ENCODE results near the gene HOXA9.

The HOXA9 gene

DNA sequence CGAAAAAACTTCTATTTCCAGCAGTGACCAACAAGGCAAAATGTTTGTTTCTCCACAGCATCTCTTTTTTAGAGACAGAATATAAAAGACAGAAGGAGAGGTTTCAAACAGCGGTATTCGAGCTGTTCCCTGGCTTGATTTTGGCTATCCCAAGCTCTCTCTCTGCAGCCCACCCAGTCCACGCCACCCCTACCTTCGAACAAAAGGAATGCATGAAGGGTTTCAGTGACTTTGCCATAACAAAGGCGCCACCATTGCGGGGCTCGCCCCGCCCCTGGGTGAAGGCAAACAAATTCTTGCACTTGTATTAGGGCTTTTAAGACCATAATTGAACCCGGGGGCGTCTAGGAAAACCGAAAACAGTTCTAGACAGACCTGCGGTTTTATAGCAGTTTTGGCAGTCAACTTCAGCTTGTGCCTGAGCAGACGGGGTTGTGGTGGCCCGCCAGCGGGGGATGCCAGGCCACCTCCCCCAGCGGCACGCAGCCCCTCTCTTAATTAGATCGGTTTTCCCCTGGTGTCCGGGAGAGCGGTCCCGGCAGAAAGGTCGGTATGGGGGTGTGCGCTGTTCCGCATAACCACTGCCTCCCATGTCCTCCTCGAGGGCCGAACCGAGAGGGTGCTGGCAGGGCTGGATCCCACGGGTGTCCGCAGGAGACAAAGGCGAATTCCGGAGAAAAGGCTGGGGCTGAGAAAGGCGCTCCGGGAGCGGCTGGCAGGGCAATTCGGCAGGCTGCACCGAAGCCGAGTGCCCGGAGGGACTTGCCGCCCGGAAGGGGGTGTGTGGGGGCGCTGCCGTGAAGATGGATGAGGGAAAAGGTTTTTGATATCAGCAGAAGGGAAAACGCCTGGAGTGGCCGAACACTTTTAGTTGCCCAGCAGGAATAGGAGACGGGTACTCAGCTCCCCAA lies 22.4 kb upstream of the HOXA9 start:
- no peak for DNase-seq

DNA sequence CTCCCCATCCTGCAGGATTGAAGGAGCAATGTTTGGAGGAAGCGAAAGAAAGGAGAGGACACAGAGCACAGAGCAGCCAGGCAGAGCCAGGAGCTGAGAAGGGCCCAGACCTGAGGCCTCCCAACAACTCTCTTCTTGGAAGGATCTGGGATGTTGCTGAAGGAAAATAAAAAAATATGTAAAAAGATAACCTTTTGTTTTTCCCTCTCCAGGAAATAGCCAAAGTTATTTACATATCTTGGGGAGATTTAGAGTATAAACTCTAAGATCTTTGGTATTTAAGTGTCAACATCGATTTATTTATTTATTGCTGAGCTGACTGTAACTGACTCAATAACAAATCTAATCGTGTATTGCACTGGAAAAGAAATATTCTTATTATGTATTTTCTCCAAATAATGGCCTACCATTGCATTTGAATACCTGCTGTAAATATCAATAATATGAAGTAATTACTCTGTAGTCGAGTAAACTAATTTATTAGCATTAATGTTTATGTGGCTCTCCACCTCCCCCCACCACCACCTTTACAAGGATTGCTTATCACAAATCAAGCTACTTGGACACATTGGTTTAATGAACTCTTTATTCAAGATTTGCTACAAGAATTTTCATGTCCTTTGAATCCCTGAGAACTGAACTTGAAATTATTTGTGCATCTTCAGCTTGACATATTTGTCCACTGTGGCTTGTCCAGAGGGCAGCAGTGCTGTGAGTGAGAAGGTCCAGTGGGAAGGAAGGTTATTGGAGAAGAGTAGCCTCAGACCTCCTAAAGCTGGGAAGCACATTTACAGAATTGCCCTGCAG lies 21.5 kb upstream of the HOXA9 start:
- no peak for DNase-seq

DNA sequence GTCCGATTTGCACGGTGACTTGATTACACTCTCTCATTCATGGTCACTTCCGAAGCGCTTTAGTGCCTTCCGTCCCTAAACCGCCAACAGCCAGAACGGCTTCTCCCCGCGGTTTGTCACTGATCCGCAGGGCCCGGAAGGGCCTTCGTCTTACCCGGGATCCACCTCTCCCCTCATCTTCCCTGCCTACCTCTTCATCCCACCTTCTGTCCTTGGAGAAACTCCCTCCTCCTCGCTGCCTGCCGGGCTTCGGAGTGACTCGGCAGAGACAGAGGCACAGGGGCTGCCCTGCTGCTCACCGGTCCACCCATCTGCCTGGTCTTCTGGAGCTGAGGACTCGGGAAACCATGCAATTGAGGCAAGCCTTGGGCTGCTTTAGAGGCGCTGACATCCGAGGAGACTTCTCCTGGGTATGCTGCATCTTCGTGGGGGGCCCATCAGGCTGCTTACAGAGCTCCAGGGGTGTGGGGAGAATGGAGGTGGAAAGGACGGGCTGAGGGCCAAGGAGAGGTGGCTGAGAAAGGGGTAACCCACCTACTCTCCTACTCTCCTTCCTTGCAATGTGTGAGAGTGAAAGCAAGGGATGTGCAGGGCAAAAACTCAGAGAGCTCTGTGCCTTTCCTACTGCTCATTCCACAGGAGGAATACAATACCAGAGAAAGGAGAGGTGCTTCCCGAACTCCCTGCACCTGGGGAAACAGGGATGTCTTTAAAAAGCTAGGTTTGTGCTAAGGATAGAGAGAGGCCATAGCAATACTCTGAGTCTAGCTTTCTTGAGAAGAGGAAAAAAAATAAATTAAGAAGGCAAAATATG lies 20.7 kb upstream of the HOXA9 start:
- DNase-seq: no peak

DNA sequence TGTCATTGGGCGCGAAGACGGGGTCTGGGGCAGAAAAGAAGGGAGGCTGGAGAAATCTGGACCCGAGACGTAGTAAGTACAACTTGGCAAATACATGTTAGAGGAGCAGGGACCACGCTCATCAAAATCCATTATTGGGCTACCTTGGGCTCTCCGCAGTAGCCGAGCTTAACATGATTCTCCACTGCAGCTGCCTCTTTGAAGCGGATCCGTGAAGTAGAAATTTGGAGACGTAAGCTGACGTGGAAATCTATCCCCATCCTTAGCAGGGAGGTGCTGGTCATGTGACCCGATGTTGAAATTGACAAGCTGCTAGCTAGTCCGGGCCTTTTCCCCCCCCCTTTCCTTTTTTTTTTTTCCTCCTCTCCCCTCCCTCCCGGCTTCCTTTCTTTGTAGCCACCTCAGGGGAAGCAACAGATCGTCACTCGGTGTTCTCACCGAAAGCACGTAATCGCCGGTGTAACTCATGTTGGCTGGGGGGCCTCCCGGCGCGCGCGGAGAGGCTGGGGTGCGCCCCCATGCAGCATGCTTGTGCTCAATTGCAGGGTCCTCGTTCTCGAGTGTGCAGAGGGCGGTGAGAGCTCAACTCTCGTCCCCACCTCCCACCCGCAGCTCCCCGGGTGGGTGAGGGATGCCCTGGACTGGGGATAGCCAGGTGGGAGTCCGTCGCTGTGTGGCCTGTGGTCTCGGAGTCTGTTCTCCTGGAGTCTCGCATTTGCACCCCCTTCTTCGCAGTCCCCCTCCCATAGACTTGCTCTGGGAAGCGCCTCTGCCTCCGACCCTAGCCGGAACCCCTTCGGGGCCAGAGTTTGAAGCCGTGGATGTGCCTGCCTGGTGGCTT lies 19.9 kb upstream of the HOXA9 start, which contains the start of gene HOXA11:
Gene HOXA11 (minus strand): TSS at position 220 of the 841 bp plus-strand sequence. CDS start 88 bp downstream, at position 132.
- DNase-seq: no peak

- DNase-seq: no peak
Observed at GRCh38 chr7:27184337-27185012, 19.1 kb upstream of the HOXA9 start.

GRCh38 chr7:27183682-27184336 lies 18.5 kb upstream of the HOXA9 start:
- no peak for DNase-seq

GRCh38 chr7:27182861-27183681 lies 17.7 kb upstream of the HOXA9 start:
- DNase-seq: no peak

DNA sequence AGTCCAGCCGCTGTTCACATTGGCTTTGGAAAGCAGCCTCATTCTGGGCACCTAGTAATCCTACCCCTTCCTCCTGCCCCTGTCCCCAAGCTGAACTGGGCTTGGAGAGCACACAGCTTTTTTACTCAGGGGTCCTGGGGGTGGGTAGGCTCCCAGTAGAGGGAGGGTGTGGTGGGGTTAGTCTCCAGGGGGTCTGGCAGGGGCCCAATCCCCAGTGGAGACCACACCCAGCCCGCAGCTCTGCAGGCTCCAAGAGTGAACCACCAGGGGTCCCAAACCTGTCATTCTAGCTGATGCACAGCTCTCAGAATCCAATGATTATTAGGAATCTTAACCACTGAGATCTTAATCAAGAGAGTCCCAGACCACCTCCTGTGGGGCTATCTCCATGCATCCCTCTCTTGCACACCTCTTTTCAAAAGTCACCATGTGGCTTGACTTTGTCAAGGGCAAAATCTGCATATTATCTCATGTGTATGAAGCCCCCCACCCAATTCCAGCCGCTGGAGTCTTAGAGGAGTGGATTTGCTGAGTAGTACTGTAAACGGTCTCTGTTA lies 17.0 kb upstream of the HOXA9 start:
- no peak for DNase-seq

DNA sequence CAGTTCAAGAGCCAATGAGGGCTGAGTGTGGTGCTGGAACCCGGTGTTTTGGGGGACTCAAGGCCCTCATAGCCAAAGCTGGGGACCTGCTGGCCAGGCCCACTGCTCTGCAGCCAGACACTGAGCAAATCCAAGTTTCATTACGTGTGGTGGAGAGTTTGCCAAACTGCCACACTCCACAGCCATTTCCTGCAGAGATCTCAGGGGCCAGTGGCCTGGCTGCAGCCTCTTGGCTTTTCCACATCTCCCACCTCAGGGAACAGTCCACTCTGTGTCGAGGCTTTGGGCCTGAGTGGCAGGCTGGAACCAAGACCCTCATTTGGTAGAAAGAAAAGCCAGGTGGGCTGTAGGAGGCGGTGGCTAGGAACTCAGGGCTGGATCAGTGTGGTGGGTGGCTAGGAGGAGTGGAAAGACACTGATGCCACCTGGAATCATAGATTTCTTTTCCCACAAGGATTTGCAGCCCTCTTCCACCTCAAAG lies 16.5 kb upstream of the HOXA9 start:
- DNase-seq: no peak

- DNase-seq: no peak
Observed at GRCh38 chr7:27180431-27181420, 15.4 kb upstream of the HOXA9 start.

DNA sequence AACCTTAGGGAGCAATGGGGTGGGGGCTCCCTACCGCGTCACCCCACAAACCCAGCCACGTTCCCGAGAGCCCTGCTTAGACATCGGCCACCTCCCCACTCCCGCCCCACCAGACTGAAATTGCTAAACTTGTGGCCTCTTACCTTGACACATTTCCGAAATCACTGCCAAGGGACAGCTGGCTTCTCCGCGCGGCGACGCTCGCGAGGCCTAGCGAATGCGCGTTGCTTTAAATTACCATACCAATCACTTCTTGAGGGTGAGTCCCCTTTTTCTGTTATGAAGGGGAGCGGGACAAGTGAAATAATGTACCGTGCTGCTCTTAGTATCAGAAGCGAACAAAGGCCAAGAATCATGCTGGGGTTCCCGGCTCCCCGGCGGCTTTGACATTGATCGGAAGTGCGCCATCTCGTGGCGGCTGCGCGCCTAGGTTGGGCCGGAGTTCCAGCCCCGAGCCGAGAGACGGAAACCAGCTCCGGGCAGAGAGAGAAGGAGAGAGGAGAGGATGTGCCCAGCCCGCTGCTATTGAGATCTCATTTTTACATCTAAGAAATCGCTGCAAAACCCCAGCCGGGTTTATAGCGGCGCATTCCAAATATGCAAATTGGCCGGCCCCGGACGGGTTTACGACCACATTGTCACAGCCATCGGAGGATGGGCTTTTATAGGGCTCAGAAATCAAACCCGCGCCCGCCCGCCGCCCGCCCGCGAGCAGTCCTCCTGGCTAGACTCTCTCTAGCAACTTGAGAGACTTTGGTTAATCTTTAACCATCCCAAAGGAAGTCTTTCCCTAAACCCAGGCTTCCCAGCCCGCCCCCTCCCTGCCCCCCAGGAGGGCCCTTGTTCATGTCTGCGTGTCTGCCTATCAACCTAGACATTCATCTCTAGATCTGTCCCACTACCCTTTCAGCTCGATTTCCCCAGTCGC lies 14.4 kb upstream of the HOXA9 start:
- no peak for DNase-seq

DNA sequence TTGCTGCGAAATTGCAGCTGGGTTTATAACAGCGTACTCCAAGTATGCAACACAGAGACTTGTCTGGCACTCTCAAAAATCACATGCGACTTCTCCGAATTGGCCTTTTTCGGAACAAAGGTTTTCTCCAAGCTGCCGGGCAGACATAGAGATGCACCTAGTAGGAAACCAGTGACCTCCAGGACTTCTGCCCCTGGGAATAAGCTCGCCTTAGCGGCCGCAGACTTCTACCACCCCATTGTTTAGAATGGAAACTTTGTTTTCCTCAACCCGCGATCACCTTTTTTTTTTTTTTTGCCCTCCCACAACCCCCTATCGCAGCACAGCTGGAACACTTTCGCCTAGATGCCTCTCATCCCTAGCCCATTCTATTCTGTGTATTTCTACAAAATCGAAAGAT lies 13.7 kb upstream of the HOXA9 start:
- no peak for DNase-seq

DNA sequence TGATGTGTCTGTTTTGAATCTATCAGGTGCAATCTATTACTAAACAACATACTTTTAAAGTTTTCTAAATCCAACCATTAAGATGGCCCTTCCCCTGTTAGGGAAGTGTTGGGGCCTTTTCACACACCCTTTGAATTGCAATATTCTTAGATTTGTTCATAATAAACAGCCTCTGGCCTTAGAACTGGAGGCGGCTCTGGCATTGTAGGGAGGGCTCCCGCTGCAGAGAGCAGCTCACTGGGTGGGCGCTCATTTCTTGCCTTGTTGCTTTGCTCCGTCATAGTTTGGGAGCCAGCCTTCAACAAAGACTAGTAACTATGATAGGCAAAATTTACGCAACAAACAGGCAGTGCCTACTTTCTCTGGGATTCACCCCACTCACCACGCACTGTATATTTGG lies 13.0 kb upstream of the HOXA9 start:
- DNase-seq: no peak

GRCh38 chr7:27177795-27178320 lies 12.5 kb upstream of the HOXA9 start:
- DNase-seq: no peak

DNA sequence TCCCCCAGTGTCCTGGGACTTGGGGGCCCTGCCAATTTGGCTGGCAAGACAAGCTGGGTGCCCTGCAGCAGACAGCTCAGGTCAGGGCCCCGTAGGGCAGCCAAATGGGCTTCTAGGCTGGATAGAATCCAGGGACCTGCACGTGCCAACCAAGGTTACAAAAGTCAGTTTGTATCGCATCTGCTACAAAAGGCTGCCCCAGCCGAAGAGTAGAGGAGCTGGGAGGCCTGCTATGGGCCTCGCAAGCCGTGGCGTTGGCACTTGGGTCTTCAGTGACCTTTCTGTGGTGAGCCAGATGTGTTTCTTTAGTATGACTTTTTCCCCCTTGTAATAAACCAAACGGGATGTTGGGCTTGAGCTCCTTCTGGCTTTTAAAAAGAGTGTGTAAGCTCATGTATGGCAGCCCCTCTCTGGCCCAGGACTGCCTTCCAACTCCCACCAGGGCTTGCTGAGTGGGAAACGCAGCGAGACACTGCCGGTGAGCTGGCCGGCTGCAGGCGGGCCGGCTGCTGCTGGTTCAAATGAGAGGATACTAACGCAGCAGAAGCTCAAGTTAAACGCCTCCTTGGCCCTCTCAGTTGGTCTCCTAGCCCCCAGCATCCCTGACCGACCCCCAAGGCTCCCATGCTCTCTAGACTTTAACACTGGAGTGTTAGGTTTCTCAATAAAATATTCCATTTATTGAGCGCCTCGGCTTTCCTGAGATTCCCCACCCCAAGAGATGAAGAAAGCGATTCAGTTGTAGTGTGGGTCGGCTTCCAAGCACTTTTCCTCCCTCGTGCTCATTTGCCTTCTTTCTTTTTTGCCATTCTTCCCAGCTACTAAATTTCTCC lies 11.8 kb upstream of the HOXA9 start:
- DNase-seq: no peak

- DNase-seq: no peak
Observed at GRCh38 chr7:27176524-27176845, 11.1 kb upstream of the HOXA9 start.

All from NCI-H1092 treated with DMSO at 0.1 percent for 48 hours (cell line).